GM21360 (cell line): ENCODE results near the gene TWSG1.
A peak's percentile ranks its signal among the peaks of the same experiment; 100 is the strongest.

Experiments used
- ATAC-seq: cut with Tn5 transposase; IDR thresholded peaks from one replicate; pipeline ENCODE4 v1.9.1; 2021; ENCODE audit warnings: mild to moderate bottlenecking, moderate library complexity; ENCODE audit not compliant: unreplicated experiment

Gene TWSG1

DNA sequence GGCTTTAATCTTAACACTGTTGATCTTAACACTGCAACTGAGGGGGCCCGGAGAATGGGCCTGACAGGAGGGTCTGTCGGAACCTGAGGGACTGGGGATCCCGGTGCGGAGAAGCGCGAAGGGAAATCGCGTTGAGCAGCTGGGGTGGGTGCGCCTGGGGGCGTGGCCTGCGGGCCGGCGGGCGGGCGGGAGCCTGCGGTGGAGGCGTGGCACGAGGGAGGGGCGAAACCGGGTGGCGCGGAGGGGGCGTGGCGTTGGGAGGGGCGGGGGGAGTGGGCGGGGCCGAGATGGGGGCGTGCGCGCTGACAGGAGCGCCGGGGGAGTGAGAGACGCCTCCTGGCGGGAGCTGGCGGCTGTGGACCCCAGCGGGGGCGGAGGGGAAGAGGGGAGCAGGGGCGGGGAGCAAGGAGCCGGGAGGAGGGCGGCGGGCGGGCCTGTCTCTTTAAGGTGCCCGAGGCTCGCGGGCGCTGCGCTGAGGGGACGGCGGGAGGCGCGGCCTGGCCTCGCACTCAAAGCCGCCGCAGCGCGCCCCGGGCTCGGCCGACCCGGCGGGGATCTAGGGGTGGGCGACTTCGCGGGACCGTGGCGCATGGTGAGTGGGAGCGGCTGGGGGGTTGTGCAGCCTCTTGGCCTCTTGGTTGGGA lies at the start of gene TWSG1:
Gene TWSG1 (plus strand): TSS at position 445 of the 644 bp plus-strand sequence. CDS start 2,457 bp downstream, outside the sequence.
- peak; percentile 71 for ATAC-seq

DNA sequence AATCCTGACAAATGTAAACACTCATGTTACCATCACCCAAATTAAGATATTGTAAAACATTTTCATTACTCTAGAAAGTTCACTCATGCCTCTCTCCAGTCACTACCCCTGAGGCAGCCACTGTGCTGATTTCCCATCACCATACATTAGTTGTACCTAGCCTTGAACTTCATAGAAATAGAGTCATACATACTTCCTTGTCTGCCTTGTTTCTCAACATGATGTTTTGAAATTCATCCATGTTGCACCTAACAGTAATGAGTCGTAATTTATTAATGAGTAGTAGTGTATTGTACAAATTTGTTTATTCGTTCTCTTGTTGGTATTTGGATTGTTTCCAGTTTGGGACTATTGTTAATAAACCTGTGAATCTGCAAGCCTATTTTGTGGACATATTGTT lies 49.0 kb upstream of the TWSG1 start:
- ATAC-seq = no peak

DNA sequence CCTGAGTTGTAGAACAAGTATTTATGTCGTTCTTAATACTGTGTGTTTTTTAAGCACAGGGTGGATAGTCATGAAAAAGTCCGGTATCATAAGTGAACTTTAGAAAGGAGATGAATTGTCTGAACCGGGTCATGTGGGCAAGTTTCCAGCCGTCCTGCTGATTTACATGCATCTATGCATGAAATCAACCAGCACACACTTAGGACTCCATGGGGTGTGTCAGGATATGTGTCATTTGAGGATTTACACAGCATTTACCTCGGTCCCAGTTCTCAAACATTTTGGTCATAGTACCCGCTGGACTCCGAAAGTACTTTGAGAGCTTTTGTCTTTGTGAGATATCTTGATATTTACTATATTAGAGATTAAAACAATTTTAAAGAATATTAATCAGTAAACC lies 47.5 kb upstream of the TWSG1 start:
- ATAC-seq = no peak

DNA sequence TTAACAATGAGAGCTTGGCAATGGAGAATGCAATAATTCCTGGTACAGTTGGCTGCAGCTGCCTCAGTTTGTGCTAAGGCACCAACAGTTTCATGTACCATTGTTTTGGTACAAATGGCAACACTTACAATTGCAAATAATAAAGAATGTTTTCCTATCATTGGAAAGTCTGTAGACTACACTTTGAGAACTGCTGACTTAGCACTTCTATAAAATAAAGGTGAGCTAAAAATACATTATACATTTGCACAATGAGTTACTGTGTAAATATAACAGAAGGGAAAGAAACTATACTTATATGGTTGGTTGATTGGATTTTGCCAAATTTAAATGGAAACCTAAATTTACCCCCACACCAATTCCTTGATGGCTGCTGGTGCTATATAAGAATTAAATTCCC lies 44.9 kb upstream of the TWSG1 start:
- no peak for ATAC-seq

DNA sequence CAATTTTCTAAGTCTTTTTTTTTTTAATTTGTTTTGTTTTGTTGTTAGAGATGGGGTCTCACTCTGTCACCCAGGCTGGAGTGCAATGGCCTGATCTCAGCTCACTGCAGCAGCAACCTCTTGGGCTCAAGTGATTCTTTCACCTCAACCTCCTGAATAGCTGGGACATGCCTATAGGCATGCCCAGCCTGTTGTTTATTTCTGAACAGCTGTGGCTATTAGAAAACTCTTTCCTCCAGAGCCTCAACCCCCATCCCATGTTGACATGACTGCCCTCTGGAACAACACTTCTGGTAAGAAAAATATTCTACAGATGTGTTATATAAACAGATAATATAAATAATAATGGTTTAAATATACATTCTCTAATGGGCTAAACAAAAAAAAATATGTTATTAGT lies 44.4 kb upstream of the TWSG1 start:
- no peak for ATAC-seq

DNA sequence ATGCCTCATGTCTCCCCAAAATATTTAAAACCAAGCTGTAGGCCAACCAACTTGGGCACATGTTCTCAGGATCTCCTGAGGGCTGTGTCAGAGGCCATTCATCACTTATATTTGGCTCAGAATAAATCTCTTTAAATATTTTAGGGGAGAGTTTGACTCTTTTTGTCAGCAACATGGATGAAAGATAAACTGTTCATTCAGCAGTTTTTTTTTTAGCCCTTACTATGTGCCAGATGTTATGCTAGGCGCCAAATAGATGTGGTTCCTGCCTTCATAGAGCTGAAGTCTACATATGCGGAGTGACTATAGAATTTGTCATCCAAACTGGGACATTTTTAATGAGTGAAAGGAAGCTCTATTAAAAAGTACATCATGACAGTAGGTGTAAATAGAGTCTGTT lies 42.5 kb upstream of the TWSG1 start:
- no peak for ATAC-seq

DNA sequence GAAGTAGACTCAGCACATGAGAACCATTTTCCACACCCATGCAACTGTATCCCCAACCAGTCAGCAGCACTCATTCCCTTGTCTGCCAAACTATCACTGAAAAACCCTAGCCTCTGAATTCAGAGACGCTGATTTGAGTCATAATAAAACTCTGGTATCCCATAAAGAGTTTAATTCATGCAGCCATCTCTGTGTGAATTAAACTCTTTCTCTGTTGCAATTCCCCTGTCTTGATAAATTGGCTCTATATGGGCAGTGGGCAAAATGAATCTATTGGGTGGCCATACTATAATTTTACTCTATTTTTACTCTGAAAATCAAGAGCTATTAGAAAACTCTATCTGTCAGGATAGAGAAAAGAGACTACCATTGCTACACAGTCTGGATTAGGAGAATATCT lies 40.6 kb upstream of the TWSG1 start:
- ATAC-seq = no peak

DNA sequence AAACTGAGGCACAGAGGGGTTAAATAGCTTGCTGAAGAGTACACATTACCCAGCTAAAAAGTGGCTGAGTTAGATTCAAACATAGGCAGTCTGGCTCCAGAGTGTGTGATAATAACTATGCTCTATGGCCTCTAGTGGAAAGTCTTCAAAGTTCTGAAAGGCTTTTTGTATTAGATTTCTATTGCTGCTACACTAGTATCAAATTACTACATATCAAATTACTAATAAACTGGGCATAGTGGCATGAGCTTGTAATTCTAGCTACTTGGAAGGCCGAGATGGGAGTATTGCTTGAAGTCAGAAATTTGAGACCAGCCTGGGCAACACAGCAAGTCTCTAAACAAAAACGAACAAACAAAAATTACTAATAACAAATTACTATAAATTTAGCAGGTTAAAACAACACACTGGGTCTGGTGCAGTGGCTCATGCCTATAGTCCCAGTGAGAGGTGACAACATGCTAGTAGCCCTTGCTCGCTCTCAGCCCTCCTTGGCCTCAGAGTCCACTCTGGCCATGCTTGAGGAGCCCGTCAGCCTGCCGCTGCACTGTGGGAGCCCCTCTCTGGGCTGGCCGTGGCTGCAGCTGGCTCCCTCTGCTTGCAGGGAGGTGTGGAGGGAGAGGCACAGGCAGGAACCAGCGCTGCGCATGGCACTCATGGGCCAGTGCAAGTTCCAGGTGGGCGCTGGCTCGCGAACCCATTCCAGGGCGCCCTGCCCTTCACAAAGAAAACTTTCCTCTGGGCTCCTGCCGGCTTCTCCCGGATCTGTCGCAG lies 38.2 kb upstream of the TWSG1 start:
- ATAC-seq = no peak

DNA sequence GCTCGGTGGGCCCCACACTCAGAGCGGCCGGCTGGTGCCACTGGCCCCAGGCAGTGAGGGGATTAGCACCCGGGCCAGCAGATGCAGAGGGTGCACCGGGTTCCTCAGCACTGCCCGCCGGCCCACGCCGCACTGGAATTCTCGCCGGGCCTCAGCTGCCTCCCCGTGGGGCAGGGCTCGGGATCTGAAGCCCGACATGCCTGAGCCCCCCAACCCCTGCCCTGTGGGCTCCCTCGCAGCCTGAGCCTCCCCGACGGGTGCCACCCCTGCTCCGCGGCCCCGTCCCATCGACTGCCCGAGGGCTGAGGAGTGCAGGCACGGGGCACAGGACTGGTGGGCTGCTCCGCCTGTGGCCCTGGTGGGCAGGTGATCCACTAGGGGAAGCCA lies 37.6 kb upstream of the TWSG1 start:
- ATAC-seq = no peak

DNA sequence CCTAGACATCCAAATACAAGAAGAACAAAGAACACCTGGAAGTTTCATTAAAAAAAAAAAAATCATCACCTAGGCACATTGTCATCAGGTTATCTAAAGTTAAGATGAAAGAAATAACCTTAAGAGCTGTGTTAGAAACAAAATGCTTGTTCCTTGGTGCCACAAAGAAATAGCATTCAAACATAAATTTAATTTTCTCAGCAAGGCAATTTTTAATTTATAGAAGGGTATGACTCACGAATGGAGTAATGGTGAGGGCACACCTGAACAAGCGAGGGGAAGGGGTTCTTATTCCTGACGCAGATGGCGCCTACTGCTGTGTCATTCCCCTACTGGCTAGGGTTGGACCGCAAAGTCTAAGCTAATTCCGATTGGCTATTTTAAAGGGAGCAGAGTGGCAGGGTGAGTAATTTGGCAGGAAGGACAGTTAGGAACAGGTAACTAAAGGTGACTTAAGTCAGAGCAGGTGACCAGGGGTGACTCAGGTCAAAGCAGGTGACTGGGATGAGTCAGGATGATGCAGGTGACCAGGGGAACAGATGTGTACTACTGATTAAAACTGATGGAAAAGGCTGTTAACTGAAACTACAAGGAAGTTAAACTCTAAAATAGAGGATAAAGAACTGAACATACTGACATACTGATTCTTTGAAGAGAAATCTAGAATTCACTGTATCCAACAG lies 30.0 kb upstream of the TWSG1 start:
- ATAC-seq = no peak

DNA sequence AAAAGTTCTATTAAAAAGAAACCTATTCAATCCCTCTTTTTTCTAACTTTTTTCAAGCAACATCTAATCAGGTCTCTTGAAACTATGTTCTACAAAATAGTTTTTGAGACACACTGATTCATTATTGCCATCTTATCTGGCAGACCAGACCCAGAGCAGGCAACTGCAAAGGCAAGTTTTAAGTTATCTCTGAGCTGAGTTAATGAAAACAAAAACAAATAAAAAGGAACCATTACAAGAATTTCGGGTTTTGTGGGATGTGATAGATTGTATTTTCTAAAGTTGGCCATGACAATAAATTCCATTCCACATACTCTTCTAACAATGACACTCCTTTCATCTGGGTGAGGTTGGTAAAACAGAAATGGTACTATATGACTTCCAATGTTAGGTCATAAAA lies 15.2 kb upstream of the TWSG1 start:
- no peak for ATAC-seq

DNA sequence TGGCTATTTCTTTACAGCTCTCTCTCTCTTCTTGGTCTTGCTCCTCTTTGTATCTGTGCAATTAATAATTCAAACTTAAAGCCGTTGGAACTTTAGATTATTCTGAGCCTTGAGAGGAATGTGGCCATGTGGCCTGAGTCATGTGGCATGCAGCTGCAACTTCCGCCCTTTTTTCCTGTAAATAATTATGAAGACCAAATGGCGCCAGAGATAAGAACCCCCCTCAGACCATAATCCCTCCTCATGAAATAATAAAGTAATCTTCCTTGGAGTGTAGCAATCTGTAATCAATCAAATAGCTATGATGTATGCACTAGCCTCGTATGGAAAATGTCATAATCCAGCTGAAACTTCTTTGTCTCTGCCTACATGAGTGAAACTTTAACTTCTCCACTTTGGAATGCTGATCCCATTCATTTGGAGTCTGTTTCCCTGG lies 13.5 kb upstream of the TWSG1 start:
- ATAC-seq = no peak

DNA sequence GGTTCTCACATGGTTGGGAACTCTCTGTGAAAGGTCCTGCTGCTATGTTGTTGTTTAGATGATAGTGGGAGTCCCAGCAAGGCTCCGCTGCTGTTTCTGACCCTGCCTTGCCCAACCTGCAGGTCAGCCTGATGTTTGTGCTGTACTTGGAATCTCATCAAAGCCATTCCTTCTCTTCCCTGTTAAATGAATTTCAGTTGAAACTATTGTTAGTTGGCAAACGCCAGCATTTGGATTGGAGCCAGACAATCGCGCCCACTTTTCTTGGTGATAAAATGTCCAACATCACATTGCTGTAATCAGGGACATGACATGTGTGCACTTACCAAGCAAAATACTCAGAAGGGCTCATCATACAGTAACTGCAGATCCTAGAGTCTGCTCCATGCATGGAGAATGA lies 12.8 kb upstream of the TWSG1 start:
- ATAC-seq = no peak

DNA sequence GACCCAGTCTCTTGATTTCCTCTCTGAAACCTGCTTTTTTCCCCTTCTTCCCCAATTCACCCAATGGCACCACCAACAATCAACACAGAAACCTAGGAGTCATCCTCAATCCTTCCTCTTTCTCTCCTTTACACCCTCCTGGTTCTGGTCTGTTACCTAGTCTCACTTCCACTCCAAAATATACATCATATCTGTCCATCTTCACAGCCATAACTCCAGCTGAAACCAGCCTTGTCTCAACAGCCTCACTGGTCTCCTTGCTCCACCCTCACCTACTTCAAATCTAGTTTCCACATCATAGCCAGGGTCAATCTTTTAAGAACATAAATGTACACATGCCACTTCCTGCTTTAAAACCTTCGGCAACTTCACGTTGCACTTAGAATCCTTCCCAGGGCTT lies 11.8 kb upstream of the TWSG1 start:
- no peak for ATAC-seq

DNA sequence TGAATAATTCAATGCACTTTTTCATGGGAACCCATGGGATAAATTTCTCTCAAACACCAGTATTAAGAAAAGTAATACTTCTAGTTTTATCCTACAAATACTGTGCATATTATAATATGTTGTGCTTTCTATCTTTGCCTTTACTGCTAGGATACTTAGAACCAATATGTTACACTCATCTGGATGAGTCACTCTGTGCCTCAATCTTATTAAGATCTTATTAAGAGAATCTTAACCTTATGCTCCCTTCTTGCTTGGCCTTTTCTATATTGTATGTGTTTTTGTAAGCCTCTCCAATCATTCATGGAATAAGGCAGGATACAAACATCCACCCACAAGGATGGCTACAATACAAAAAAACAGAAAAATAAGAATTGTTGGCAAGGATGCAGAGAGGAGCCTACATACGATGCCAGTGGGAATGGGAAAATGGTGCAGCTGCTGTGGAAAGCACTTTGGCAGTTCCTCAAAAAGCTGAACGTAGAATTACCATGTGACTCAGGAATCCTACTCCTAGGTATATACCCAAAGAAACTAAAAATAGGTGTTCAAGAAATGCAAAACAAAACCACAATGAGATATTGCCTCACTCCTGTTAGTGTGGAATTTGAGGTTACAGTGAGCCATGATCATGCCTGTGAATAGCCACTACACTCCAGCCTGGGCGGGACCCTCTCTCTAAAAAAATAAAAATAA lies 10.7 kb upstream of the TWSG1 start:
- no peak for ATAC-seq

DNA sequence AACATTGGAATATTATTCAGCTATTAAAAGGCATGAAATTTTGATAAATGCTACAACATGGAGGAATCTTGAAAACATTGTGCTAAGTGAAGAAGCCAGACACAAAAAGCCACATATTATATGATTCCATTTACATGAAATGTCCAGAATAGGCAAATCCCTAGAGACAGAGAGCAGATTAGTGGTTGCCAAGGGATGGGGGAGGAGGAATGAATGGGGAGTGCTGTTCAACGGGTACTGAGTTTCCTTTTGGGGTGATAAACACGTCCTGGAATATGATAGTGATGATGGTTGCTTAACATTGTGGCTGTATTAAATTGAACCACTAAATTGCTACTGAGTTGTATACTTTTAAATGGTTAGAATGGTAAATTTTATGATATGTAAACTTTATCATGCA lies 8.9 kb upstream of the TWSG1 start:
- no peak for ATAC-seq

DNA sequence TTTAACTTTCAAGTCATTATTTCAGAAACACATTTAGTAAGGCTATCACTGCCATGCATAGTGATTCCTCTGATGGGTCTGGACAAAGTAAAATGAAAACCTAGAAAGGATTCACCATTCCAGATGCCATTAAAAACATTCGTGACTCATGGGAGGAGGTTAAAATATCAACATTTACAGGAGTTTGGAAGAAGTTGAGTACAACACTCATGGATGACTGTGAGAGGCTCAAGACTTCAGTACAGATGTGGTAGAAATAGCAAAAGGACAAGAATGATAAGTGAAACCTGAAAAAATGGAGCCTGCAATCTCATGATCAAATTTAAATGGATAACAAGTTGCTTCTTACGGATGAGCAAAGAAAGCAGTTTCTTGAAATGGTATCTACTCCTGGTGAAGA lies 5.8 kb upstream of the TWSG1 start:
- ATAC-seq = no peak

DNA sequence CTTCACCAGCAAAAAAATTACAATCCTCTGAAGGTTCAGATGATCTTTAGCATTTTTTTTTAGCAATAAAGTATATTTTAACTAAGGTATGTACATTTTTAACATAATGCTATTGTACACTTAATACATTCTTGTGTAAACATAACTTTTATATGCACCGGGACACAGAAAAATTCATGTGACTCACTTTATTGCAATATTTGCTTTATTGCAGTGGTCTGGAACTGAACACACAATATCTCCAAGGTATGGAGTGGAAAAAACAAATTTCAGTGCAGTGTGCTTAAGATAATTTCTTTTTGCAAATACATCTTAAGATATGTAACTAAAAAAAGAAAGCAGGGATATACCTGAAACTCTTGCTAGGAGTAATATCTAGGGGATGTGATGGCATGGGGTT lies 5.1 kb upstream of the TWSG1 start:
- ATAC-seq = no peak

DNA sequence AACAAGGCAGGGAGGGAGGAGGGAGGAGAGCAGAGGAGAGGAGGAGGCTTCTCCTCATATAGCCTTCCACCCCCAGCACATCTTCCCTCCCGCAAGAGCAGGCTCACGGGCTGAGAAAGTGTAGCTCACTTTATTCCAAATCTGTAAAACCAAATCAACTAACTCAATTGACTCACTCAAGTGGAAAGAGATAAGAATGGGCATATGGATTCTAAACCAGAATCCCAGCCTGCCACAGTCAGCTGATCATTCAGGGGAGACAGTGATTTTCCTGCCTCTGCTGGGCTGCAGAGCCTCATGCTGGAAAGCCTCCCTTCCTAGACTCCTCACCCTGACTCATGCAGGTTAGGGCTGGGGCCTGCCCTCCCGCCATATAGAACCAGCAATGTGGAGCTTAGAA lies 4.2 kb upstream of the TWSG1 start:
- no peak for ATAC-seq

DNA sequence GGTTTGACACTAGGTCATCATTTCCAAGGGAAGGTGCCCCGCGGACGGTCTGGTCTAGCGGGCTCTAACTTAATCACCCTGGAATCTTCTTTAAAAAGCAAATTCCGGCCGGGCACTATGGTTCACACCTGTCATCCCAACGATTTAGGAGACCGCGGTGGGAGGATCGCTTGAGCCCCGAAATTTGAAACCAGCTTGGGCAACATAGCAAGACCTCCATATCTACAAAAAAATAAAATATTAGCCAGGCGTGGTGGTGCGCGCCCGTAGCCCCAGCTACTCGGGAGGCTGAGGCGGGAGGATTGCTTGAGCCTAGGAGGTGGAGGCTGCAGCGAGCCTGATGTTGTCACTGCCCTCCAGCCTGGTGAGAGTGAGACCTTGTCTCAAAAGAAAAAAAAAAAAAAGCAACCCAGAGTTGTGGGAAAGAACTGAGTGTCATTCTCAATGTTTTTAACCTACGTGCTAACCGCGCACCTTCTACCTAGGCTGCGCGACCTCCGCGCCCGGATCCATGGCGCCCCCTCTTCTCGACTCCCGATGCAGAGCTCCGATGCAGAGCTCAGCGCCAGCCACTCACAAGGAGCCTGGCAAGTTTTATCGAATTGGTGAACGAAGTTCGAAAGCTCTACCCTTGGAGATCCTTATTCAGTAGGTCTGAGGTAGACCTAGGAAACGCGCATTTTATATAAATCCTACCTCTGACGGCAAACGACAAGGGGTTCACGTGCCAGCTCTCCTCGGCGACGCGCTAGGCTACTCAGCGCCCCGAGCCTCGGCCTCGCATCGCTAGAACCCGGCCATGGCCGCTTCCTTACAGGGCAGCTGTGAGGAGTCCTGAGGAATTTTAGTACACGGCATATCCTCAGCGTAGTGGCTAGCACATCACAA lies 888 bp upstream of the TWSG1 start:
- peak; percentile 27 for ATAC-seq
